Ascending aorta (tissue), 2 donors: Measurements from ENCODE around the gene UFD1. TPM values are rescaled to one million over a fixed set of nuclear protein-coding genes. Genes with fewer than 3 reads are reported as not detected.

Experiments
- DNase-seq, 2 donors: peaks; one replicate each; pipeline ENCODE4 v3.0.0-alpha.2; 2019; ENCODE audit warnings: low spot score in 2 of 2
- H3K27ac ChIP-seq, 2 donors: fragments of 200-600 bp; sonication (generic); one replicate each; pipeline ENCODE4 v1.5.1; 2016 to 2017; ENCODE audit warnings: mild to moderate bottlenecking in 1 of 2
- H3K27me3 ChIP-seq: fragments of 200-600 bp; sonication (generic); one replicate; pipeline ENCODE4 v1.5.1; 2017
- H3K36me3 ChIP-seq, 2 donors: fragments of 200-600 bp; sonication (generic); one replicate each; pipeline ENCODE4 v1.5.1; 2016
- H3K4me1 ChIP-seq, 2 donors: fragments of 200-600 bp; sonication (generic); one replicate each; pipeline ENCODE4 v1.5.1; 2016 to 2017; ENCODE audit warnings: mild to moderate bottlenecking in 1 of 2
- H3K4me3 ChIP-seq, 2 donors: fragments of 200-600 bp; sonication (generic); one replicate each; pipeline ENCODE4 v1.5.1; 2016 to 2017; ENCODE audit warnings: mild to moderate bottlenecking in 1 of 2
- H3K9me3 ChIP-seq, 2 donors: fragments of 200-600 bp; sonication (generic); one replicate each; pipeline ENCODE4 v1.5.1; 2016
- CTCF ChIP-seq, 3 experiments: fragments of 200-600 bp in 2 of 3; fragments of 450-650 bp in 1 of 3; sonication (generic) in 2 of 3; IDR thresholded peaks; one replicate each; pipeline ENCODE4 v1.5.1; 2016 to 2019; ENCODE audit warnings: antibody characterized with exemption in 3 of 3, mild to moderate bottlenecking in 1 of 3, moderate library complexity in 1 of 3
- intact Hi-C: fragments of 100-400 bp; cut with DNase I; formaldehyde crosslinking; loops from one replicate; pipeline ENCODE4 v1.15.1; 2023
- total RNA-seq: library from RNA; depleted of rRNA; stranded (reverse); fragments of >200 nt; gene quantifications from one replicate; pipeline ENCODE4 v1.1.0, GENCODE V29; 2016

The UFD1 gene
- total RNA-seq, 1 donor from 2014 or later = 81.5 TPM

GRCh38 chr22:19501897-19502447 lies 23.0 kb upstream of the UFD1 start:
- TF ChIP-seq CTCF (IDR thresholded peaks at IDR 0.05) = no peak
- no peak for DNase-seq
- intact Hi-C loops = no loop called here
- Histone ChIP-seq H3K4me3 (no peak overlapping the region), H3K27me3 (no peaks in the 10 kb centered on the region), H3K4me1 (no peaks in the 10 kb centered on the region), H3K9me3 (no peaks in the 10 kb centered on the region), H3K36me3 (no peaks in the 10 kb centered on the region), H3K27ac (no peak overlapping the region)

DNA sequence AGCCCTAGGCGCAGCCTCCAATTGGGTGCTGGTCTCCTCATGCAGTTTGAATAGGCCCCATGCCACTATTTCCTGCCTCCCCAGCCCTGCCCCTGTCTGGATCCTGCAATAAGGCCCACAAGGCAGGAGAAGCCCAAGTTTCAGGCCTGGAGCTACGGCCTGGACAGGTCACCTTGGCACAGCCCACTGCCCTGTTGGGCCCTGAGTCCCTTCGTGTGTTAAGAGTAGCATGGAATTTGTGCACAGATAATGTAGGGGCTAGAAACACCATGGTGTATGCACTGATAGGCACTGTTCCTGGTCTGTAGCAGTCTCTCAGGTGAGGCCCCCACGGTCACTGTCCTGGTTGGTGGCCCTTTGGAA lies 20.9 kb upstream of the UFD1 start:
- Histone ChIP-seq H3K4me3 (no peak overlapping the region), H3K36me3 (no peaks in the 10 kb centered on the region), H3K27me3 (no peaks in the 10 kb centered on the region), H3K9me3 (no peaks in the 10 kb centered on the region), H3K27ac (no peak overlapping the region), H3K4me1 (no peaks in the 10 kb centered on the region)
- TF ChIP-seq CTCF (IDR thresholded peaks at IDR 0.05) = no peak
- intact Hi-C loops = no loop called here
- DNase-seq = no peak

GRCh38 chr22:19499236-19499879 lies 20.4 kb upstream of the UFD1 start:
- Histone ChIP-seq H3K36me3 (no peaks in the 10 kb centered on the region), H3K27ac (no peak overlapping the region), H3K27me3 (no peaks in the 10 kb centered on the region), H3K4me1 (no peaks in the 10 kb centered on the region), H3K9me3 (no peaks in the 10 kb centered on the region), H3K4me3 (no peak overlapping the region)
- no peak for TF ChIP-seq CTCF (IDR thresholded peaks at IDR 0.05)
- DNase-seq = no peak
- intact Hi-C loops = no loop called here

DNA sequence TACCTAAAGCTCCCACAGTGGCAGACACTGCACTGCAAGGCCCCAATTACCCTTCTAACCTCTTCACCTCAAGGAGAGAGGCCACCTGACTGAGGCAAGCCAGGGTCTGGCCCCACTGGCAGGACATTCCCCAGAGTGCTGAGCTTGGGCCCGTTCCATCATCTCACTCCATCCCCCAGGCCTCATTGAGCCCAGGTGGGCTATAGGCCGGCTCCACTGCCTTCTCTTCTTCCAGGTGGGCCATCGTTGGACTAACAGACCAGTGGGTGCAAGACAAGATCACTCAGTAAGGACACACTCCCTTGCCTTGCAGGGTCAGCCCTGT lies 19.8 kb upstream of the UFD1 start:
- intact Hi-C loops = no loop called here
- DNase-seq = no peak
- no peaks in the 10 kb centered on the region for H3K9me3 ChIP-seq
- H3K4me1 ChIP-seq = no peaks in the 10 kb centered on the region
- no peak overlapping the region for H3K4me3 ChIP-seq
- no peak for TF ChIP-seq CTCF (IDR thresholded peaks at IDR 0.05)
- no peak overlapping the region for H3K27ac ChIP-seq
- H3K36me3 ChIP-seq = no peaks in the 10 kb centered on the region
- H3K27me3 ChIP-seq = no peaks in the 10 kb centered on the region

DNA sequence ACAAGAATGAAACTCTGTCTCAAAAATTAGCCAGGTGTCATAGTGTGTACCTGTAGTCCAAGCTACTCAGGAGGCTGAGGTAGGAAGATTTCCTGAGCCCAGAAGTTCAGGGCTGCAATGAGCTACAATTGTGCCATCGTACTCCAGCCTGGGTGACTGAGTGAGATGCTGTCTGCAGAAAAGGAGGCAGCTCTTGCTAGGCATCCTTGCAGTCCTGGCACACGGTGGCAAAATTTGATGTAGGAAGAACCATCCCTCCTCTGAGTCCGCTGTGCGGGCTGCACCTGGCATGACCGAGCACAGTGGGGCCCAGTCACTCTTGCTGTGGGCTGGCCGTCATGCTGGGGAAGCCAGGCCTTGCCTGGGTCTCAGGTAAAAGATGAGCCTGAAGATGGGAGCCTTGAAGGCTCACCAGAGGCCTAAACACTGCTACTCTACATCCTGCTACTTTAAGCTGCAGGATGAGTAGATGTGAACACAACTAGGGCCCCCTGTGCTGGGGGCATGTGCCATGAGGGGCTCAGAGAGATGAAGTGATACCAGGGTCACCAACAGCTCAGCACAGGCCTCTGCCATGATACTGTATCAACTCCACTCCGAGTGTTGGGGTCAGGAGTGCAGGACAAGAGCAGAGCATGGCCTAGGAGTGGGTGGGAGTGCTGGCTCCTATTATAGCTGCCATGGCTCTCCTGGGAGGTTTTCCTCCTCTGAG lies 19.3 kb upstream of the UFD1 start:
- intact Hi-C loops = no loop called here
- Histone ChIP-seq H3K27ac (no peak overlapping the region), H3K9me3 (no peaks in the 10 kb centered on the region), H3K4me3 (no peak overlapping the region), H3K4me1 (no peaks in the 10 kb centered on the region), H3K36me3 (no peaks in the 10 kb centered on the region), H3K27me3 (no peaks in the 10 kb centered on the region)
- no peak for TF ChIP-seq CTCF (IDR thresholded peaks at IDR 0.05)
- DNase-seq = peak in 1 of 2 donors; percentile 35
